Osteocyte (in vitro differentiated cells): ENCODE results near the gene GDF10. TPM values are rescaled to one million over a fixed set of nuclear protein-coding genes. Genes with fewer than 3 reads are reported as not detected.

Source experiments
- DNase-seq: peaks from one replicate; pipeline ENCODE4 v3.0.0; 2021; ENCODE audit warnings: mixed read lengths; ENCODE audit not compliant: unreplicated experiment; ENCODE audit errors: extremely low spot score
- H3K27ac Mint-ChIP-seq: one replicate; pipeline ENCODE4 v1.8.0; 2021; ENCODE audit warnings: mild to moderate bottlenecking, mixed read lengths; ENCODE audit not compliant: unreplicated experiment
- H3K27me3 Mint-ChIP-seq: one replicate; pipeline ENCODE4 v1.8.0; 2021; ENCODE audit warnings: mixed read lengths; ENCODE audit not compliant: unreplicated experiment
- H3K36me3 Mint-ChIP-seq: one replicate; pipeline ENCODE4 v1.8.0; 2021; ENCODE audit warnings: mixed read lengths; ENCODE audit not compliant: unreplicated experiment
- H3K4me1 Mint-ChIP-seq: one replicate; pipeline ENCODE4 v1.8.0; 2021; ENCODE audit warnings: mixed read lengths; ENCODE audit not compliant: unreplicated experiment
- H3K4me3 Mint-ChIP-seq: one replicate; pipeline ENCODE4 v1.8.0; 2021; ENCODE audit warnings: mild to moderate bottlenecking, moderate library complexity, mixed read lengths; ENCODE audit not compliant: unreplicated experiment
- H3K9me3 Mint-ChIP-seq: one replicate; pipeline ENCODE4 v1.8.0; 2021; ENCODE audit warnings: mixed read lengths; ENCODE audit not compliant: unreplicated experiment
- total RNA-seq: library from RNA; stranded (reverse); gene quantifications from 2 replicates; pipeline ENCODE4 v1.2.1, GENCODE V29; 2021
- TF ChIP-seq, protein P1 (sequence below): fragments of 200-600 bp; sonication (generic); IDR thresholded peaks from 2 replicates; pipeline ENCODE4 v1.5.0; 2021; ENCODE audit warnings: antibody characterized with exemption, mild to moderate bottlenecking, moderate library complexity

Gene GDF10
- total RNA-seq, 1 donor from 2014 or later: not detected

DNA sequence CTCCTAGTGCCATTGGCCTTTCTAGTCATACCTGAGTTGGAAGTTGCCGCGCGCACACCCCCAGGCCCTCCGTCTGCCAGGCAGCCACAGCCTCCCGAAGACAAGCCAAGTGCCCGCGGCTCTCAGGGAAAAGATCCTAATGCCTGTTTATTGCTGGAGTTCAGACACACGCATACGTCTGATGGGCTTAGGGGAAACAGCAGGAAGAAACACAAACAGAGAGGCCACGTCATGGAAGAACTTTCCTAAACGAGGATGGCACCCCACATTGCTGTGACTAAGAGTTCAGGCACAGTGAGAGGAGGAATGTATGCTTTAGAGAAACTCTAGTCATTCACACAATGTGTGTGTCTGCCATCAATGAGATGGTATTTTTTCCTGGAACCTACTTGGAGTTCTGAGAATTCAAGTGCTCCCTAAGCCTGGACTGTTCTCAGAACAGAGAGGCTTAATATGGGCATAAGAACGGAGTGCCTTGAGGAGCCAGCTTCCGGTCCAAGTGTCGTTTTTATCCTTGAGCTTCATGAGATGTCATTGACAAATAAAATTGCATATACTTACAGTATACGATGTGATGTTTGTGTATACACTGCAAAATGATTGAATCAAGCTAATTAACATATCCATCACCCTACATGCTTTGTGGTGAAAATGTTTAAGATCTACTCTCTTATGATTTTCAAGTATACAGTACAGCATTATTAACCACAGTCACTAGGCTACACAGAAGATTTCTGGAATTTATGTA lies 36.6 kb downstream of the GDF10 start:
- Mint-ChIP-seq H3K36me3 (no peaks in the 10 kb centered on the region), H3K27ac (no peak overlapping the region), H3K4me3 (no peak overlapping the region), H3K4me1 (no peaks in the 10 kb centered on the region), H3K27me3 (peaks cover 63% of the 10 kb centered on the region), H3K9me3 (no peaks in the 10 kb centered on the region)
- DNase-seq: no peak
- TF ChIP-seq, protein P1, sequence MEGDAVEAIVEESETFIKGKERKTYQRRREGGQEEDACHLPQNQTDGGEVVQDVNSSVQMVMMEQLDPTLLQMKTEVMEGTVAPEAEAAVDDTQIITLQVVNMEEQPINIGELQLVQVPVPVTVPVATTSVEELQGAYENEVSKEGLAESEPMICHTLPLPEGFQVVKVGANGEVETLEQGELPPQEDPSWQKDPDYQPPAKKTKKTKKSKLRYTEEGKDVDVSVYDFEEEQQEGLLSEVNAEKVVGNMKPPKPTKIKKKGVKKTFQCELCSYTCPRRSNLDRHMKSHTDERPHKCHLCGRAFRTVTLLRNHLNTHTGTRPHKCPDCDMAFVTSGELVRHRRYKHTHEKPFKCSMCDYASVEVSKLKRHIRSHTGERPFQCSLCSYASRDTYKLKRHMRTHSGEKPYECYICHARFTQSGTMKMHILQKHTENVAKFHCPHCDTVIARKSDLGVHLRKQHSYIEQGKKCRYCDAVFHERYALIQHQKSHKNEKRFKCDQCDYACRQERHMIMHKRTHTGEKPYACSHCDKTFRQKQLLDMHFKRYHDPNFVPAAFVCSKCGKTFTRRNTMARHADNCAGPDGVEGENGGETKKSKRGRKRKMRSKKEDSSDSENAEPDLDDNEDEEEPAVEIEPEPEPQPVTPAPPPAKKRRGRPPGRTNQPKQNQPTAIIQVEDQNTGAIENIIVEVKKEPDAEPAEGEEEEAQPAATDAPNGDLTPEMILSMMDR: no peak

DNA sequence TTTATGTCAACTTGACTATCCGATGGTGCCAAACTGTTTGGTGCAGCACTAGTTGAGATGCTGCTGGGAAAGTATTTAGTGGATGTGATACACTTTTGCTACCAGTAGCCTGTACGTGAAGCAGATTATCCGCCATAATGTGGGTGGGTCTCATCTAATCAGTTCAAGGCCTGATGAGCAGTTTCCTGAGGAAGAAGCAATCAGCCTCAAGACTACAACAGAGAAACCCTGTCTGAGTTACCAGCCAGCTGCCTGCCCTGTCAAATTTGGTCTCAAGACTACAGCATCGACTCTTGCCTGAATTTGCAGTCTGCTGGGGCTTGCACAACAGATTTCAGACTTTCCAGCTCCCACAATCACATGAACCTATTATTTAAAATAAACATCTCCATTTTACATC lies 37.3 kb downstream of the GDF10 start:
- H3K27me3 Mint-ChIP-seq: peaks cover 68% of the 10 kb centered on the region
- no peak overlapping the region for H3K4me3 Mint-ChIP-seq
- no peaks in the 10 kb centered on the region for H3K4me1 Mint-ChIP-seq
- H3K36me3 Mint-ChIP-seq: no peaks in the 10 kb centered on the region
- DNase-seq: no peak
- no peaks in the 10 kb centered on the region for H3K9me3 Mint-ChIP-seq
- H3K27ac Mint-ChIP-seq: no peak overlapping the region
- TF ChIP-seq, protein P1: no peak

DNA sequence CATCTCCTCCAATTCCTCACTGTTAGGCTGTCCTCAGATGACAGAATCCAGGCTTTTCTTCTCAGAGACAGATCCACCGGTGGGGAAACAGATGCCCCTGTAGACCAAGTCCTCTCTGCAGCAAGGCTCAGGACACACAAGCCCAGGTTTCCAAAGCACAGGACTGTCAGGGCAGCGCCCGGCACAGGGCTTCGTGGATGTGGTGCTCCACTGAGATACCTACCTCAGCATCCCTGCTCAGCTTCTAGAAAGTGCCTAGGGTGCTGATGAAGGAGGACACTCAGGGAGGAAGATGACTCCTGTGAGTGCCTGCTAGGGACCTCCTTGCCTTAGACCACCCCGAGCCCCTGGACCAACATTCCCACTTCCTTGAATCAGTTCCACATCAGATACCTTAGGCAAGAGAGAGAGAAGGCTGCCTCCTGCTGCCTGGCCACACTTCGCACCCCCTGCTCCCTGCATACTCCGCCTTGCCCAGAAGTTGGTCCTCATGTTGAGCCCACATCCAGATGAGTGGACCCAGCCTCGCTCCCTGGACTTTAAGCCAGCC lies 39.3 kb downstream of the GDF10 start:
- Mint-ChIP-seq H3K4me3 (no peak overlapping the region), H3K27ac (no peak overlapping the region), H3K36me3 (no peaks in the 10 kb centered on the region), H3K9me3 (no peaks in the 10 kb centered on the region), H3K4me1 (no peaks in the 10 kb centered on the region), H3K27me3 (peaks cover 62% of the 10 kb centered on the region)
- TF ChIP-seq, protein P1: no peak
- no peak for DNase-seq

DNA sequence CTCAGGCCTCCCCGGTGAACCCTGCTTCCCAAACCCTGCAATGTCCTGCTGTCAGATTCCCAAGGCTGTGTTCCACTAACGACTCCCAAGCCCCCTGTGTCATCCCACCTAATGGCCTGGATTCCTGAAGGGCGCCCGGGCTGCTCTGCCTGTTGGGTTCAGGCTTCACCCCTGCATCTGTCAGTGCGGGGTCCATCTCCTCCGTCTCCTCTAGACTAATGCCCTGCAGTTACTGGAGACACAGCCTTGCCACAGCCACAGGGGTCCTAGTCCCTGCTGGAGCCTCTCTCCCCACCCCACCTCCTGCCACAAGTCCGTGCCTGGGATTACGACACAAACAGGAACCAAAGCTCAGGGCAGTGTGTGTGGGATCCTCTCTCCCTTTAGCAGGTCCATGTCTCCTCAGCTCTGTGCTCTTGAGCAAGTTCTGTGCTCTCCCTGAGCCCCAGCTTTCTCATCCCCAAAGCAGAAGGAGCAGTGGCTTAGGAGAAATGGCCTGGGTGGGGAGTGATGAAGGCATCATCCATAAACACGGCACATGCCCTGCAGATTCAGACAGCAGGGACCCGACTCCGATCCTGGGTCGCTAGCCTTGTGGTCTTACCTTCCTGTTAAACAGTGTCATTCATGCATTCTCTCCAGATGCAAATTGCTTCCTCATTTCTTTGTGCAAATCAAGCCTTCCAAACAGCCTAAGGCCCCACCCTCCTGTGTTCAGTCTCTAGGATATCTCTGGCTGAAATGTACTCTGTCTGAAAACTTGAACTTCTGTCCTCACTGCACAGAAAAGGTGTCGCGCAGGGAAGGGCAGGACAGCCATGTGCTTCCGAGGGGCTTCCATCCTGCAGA lies 40.0 kb downstream of the GDF10 start:
- H3K4me3 Mint-ChIP-seq: no peak overlapping the region
- no peak for DNase-seq
- no peaks in the 10 kb centered on the region for H3K9me3 Mint-ChIP-seq
- H3K27me3 Mint-ChIP-seq: peaks cover 61% of the 10 kb centered on the region
- no peaks in the 10 kb centered on the region for H3K4me1 Mint-ChIP-seq
- H3K27ac Mint-ChIP-seq: no peak overlapping the region
- TF ChIP-seq, protein P1: no peak
- H3K36me3 Mint-ChIP-seq: no peaks in the 10 kb centered on the region
